ENCODE results near the gene PRM1. TPM values are rescaled to one million over a fixed set of nuclear protein-coding genes. Genes with fewer than 3 reads are reported as not detected.
A peak's percentile ranks its signal among the peaks of the same experiment; 100 is the strongest.

PRM1 gene
- total RNA-seq: not detected

- no peak for DNase-seq
Observed at GRCh38 chr16:11280616-11281522, at the start of gene PRM1. Gene PRM1 (minus strand): TSS chr16:11281330. CDS start chr16:11281238, 92 bp downstream.

- no peak for DNase-seq
Observed at GRCh38 chr16:11330526-11331237, 49.6 kb upstream of the PRM1 start.

- DNase-seq: no peak
Observed at GRCh38 chr16:11329891-11330290, 48.8 kb upstream of the PRM1 start.

- DNase-seq: no peak
Observed at GRCh38 chr16:11329071-11329491, 48.0 kb upstream of the PRM1 start.

GRCh38 chr16:11328172-11329070 is 47.3 kb upstream of the PRM1 start:
- DNase-seq: peak; percentile 80

GRCh38 chr16:11327277-11328171 is 46.4 kb upstream of the PRM1 start:
- no peak for DNase-seq

- no peak for DNase-seq
Observed at GRCh38 chr16:11326737-11327276, 45.7 kb upstream of the PRM1 start.

- DNase-seq: no peak
Observed at GRCh38 chr16:11326084-11326736, 45.1 kb upstream of the PRM1 start.

- no peak for DNase-seq
Observed at GRCh38 chr16:11325404-11326083, 44.4 kb upstream of the PRM1 start.

- DNase-seq: no peak
Observed at GRCh38 chr16:11323551-11324336, 42.6 kb upstream of the PRM1 start.

GRCh38 chr16:11322823-11323222 is 41.7 kb upstream of the PRM1 start:
- DNase-seq: no peak

- no peak for DNase-seq
Observed at GRCh38 chr16:11321662-11322061, 40.5 kb upstream of the PRM1 start.

GRCh38 chr16:11320170-11320569 is 39.0 kb upstream of the PRM1 start:
- no peak for DNase-seq

GRCh38 chr16:11319529-11320146 is 38.5 kb upstream of the PRM1 start:
- no peak for DNase-seq

- no peak for DNase-seq
Observed at GRCh38 chr16:11318817-11319216, 37.7 kb upstream of the PRM1 start.

GRCh38 chr16:11316331-11317015 is 35.3 kb upstream of the PRM1 start:
- DNase-seq: no peak

- DNase-seq: no peak
Observed at GRCh38 chr16:11315510-11315909, 34.4 kb upstream of the PRM1 start.
